ENCODE data around the gene FUT2. TPM values are rescaled to one million over a fixed set of nuclear protein-coding genes. Genes with fewer than 3 reads are reported as not detected.

Gene FUT2
- total and polyA plus RNA-seq, 2 experiments from 2014 or later: 12.4 to 16.9 TPM

- DNase-seq (ENCODE audit: low spot score): no peak
- H3K4me2 ChIP-seq: no peak overlapping the region
Observed at GRCh38 chr19:48698046-48698445, 2.3 kb downstream of the FUT2 start.

DNA sequence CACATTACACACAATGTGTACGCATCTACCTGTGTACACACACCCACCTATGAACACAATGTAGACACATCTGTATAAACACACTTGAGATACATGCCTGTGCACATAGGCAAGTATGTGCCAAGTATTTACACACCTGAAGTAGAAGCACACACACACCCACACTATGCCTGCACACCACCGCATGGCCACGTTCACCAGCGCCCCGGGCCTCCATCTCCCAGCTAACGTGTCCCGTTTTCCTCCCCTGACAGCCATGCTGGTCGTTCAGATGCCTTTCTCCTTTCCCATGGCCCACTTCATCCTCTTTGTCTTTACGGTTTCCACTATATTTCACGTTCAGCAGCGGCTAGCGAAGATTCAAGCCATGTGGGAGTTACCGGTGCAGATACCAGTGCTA lies 6.9 kb downstream of the FUT2 start:
- Histone ChIP-seq H3K27me3 (no peaks in the 10 kb centered on the region), H2AFZ (no peak overlapping the region), H3K79me2 (no peaks in the 10 kb centered on the region), H3K4me2 (no peak overlapping the region), H3K27ac (no peak overlapping the region), H3K4me3 (no peak overlapping the region), H3K9me3 (ENCODE audit: low read depth) (no peaks in the 10 kb centered on the region), H3K9me2 (replicated peaks; ENCODE audit: insufficient read depth) (no peaks in the 10 kb centered on the region), H3K4me1 (ENCODE audit: insufficient read depth) (no peaks in the 10 kb centered on the region), H3K36me3 (replicated peaks; ENCODE audit: insufficient read depth, low read depth) (no peaks in the 10 kb centered on the region), H4K20me1 (ENCODE audit: insufficient read depth, poor library complexity, severe bottlenecking) (no peaks in the 10 kb centered on the region)
- TF ChIP-seq CTCF (IDR thresholded peaks at IDR 0.05; ENCODE audit: poor library complexity) (no peak), EZH2 (IDR thresholded peaks at IDR 0.05; ENCODE audit: borderline replicate concordance) (no peak), EZH2phosphoT487 (IDR thresholded peaks at IDR 0.05; ENCODE audit: low read depth, severe bottlenecking, unreplicated experiment) (no peak)
- DNase-seq (ENCODE audit: low spot score): no peak
- WGBS (ENCODE audit: low lambda C conversion rate, missing lambda C conversion rate): 96% methylated on average over 13 of the region's 13 CpGs

More at GRCh38 chr19:48698046-48698445, 2.3 kb downstream of the FUT2 start:
- Histone ChIP-seq H2AFZ (no peak overlapping the region), H3K4me3 (no peak overlapping the region), H3K4me1 (ENCODE audit: insufficient read depth) (peaks cover 16% of the 10 kb centered on the region), H4K20me1 (ENCODE audit: insufficient read depth, poor library complexity, severe bottlenecking) (no peaks in the 10 kb centered on the region), H3K36me3 (replicated peaks; ENCODE audit: insufficient read depth, low read depth) (no peaks in the 10 kb centered on the region), H3K27me3 (no peaks in the 10 kb centered on the region), H3K79me2 (peaks cover 4% of the 10 kb centered on the region), H3K27ac (no peak overlapping the region), H3K9me3 (ENCODE audit: low read depth) (no peaks in the 10 kb centered on the region), H3K9me2 (replicated peaks; ENCODE audit: insufficient read depth) (no peaks in the 10 kb centered on the region)
- WGBS (ENCODE audit: low lambda C conversion rate, missing lambda C conversion rate): 77% methylated on average over 4 of the region's 4 CpGs
- TF ChIP-seq EZH2 (IDR thresholded peaks at IDR 0.05; ENCODE audit: borderline replicate concordance): no peak
- TF ChIP-seq EZH2phosphoT487 (IDR thresholded peaks at IDR 0.05; ENCODE audit: low read depth, severe bottlenecking, unreplicated experiment): no peak
- TF ChIP-seq CTCF (IDR thresholded peaks at IDR 0.05; ENCODE audit: poor library complexity): no peak

DNA sequence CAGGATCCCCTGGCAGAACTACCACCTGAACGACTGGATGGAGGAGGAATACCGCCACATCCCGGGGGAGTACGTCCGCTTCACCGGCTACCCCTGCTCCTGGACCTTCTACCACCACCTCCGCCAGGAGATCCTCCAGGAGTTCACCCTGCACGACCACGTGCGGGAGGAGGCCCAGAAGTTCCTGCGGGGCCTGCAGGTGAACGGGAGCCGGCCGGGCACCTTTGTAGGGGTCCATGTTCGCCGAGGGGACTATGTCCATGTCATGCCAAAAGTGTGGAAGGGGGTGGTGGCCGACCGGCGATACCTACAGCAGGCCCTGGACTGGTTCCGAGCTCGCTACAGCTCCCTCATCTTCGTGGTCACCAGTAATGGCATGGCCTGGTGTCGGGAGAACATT lies 7.5 kb downstream of the FUT2 start:
- no peaks in the 10 kb centered on the region for H3K9me3 ChIP-seq (ENCODE audit: low read depth)
- TF ChIP-seq EZH2 (IDR thresholded peaks at IDR 0.05; ENCODE audit: borderline replicate concordance): no peak
- TF ChIP-seq EZH2phosphoT487 (IDR thresholded peaks at IDR 0.05; ENCODE audit: low read depth, severe bottlenecking, unreplicated experiment): no peak
- no peak for TF ChIP-seq CTCF (IDR thresholded peaks at IDR 0.05; ENCODE audit: poor library complexity)
- H4K20me1 ChIP-seq (ENCODE audit: insufficient read depth, poor library complexity, severe bottlenecking): no peaks in the 10 kb centered on the region
- no peak overlapping the region for H3K27ac ChIP-seq
- H3K9me2 ChIP-seq (replicated peaks; ENCODE audit: insufficient read depth): no peaks in the 10 kb centered on the region
- no peaks in the 10 kb centered on the region for H3K27me3 ChIP-seq
- H3K4me2 ChIP-seq: no peak overlapping the region
- no peaks in the 10 kb centered on the region for H3K36me3 ChIP-seq (replicated peaks; ENCODE audit: insufficient read depth, low read depth)
- no peaks in the 10 kb centered on the region for H3K4me1 ChIP-seq (ENCODE audit: insufficient read depth)
- H3K79me2 ChIP-seq: no peaks in the 10 kb centered on the region
- no peak overlapping the region for H3K4me3 ChIP-seq
- no peak overlapping the region for H2AFZ ChIP-seq
- over 99% methylated on average over 23 of the region's 23 CpGs for WGBS (ENCODE audit: low lambda C conversion rate, missing lambda C conversion rate)
- no peak for DNase-seq (ENCODE audit: low spot score)

- no peak overlapping the region for H2AFZ ChIP-seq
- DNase-seq (ENCODE audit: low spot score): no peak
- WGBS (ENCODE audit: low lambda C conversion rate, missing lambda C conversion rate): 70% methylated on average over 2 of the region's 2 CpGs
Observed at GRCh38 chr19:48705431-48705830, 9.7 kb downstream of the FUT2 start.

More at GRCh38 chr19:48705431-48705830, 9.7 kb downstream of the FUT2 start:
- no peaks in the 10 kb centered on the region for H3K79me2 ChIP-seq
- H3K4me2 ChIP-seq: no peak overlapping the region
- no peaks in the 10 kb centered on the region for H3K9me3 ChIP-seq (ENCODE audit: low read depth)
- no peaks in the 10 kb centered on the region for H4K20me1 ChIP-seq (ENCODE audit: insufficient read depth, poor library complexity, severe bottlenecking)
- TF ChIP-seq CTCF (IDR thresholded peaks at IDR 0.05; ENCODE audit: poor library complexity) (no peak), EZH2phosphoT487 (IDR thresholded peaks at IDR 0.05; ENCODE audit: low read depth, severe bottlenecking, unreplicated experiment) (no peak), EZH2 (IDR thresholded peaks at IDR 0.05; ENCODE audit: borderline replicate concordance) (no peak)
- no peak overlapping the region for H3K4me3 ChIP-seq
- H3K9me2 ChIP-seq (replicated peaks; ENCODE audit: insufficient read depth): no peaks in the 10 kb centered on the region
- no peak overlapping the region for H3K27ac ChIP-seq
- no peaks in the 10 kb centered on the region for H3K27me3 ChIP-seq
- no peaks in the 10 kb centered on the region for H3K36me3 ChIP-seq (replicated peaks; ENCODE audit: insufficient read depth, low read depth)
- no peaks in the 10 kb centered on the region for H3K4me1 ChIP-seq (ENCODE audit: insufficient read depth)
